GM18909 (cell line): ENCODE measurements around the gene NCAPH2.

Experiments
- ATAC-seq: cut with Tn5 transposase; IDR thresholded peaks from one replicate; pipeline ENCODE4 v1.9.1; 2021; ENCODE audit warnings: mild to moderate bottlenecking; ENCODE audit not compliant: unreplicated experiment, poor library complexity

The NCAPH2 gene

GRCh38 chr22:50473855-50474671 lies 34.0 kb upstream of the NCAPH2 start:
- no peak for ATAC-seq

- peak; percentile 74 for ATAC-seq
Measured at GRCh38 chr22:50474710-50475651, 33.0 kb upstream of the NCAPH2 start, which contains the start of gene SBF1. TSS of gene SBF1 (minus strand) at chr22:50475035. CDS start at chr22:50474840, 195 bp downstream.

- ATAC-seq = no peak
Measured at GRCh38 chr22:50475652-50476002, 32.4 kb upstream of the NCAPH2 start.

- ATAC-seq = no peak
Measured at GRCh38 chr22:50476868-50477267, 31.2 kb upstream of the NCAPH2 start.

GRCh38 chr22:50477923-50478322 lies 30.1 kb upstream of the NCAPH2 start:
- no peak for ATAC-seq

GRCh38 chr22:50479721-50480120 lies 28.3 kb upstream of the NCAPH2 start:
- ATAC-seq = no peak

- ATAC-seq = no peak
Measured at GRCh38 chr22:50481045-50481439, 27.0 kb upstream of the NCAPH2 start.

- ATAC-seq = no peak
Measured at GRCh38 chr22:50481440-50482106, 26.5 kb upstream of the NCAPH2 start, which contains the start of gene ADM2. TSS of gene ADM2 (plus strand) at chr22:50481543. CDS start at chr22:50481848, 305 bp downstream.

DNA sequence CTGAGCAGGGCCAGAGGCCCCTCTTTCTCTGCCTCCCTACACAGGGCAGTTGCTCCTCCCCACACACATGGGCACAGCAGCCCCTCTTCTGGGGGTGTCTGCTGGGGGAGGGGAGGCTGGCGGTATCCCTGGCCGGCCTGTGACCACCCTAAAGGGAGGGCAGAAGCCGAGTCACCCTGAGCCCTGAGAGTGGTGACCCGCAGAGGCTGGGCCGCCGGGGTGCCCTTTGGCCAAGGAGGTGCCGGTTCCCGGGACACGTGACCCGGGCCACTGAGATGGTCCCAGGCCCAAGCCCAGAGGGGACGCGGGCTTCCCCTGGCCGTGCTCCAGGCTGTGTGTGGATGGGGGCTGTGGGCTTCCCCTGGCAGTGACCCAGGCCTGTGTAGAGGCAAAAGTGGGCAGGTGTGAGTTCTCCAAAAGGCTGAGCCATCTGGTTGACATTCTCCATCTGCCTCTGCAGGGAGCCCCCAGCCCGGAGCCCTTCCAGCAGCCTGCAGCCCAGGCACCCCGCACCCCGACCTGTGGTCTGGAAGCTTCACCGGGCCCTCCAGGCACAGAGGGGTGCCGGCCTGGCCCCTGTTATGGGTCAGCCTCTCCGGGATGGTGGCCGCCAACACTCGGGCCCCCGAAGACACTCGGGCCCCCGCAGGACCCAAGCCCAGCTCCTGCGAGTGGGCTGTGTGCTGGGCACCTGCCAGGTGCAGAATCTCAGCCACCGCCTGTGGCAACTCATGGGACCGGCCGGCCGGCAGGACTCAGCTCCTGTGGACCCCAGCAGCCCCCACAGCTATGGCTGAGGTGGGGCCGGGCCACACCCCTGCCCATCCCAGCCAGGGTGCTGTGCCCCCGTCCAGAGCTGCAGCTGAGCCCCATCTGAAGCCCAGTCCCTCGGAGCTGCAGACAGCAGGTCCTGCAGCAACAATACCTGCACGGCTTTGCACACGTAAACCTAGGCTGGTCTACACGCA lies 25.6 kb upstream of the NCAPH2 start:
- no peak for ATAC-seq

DNA sequence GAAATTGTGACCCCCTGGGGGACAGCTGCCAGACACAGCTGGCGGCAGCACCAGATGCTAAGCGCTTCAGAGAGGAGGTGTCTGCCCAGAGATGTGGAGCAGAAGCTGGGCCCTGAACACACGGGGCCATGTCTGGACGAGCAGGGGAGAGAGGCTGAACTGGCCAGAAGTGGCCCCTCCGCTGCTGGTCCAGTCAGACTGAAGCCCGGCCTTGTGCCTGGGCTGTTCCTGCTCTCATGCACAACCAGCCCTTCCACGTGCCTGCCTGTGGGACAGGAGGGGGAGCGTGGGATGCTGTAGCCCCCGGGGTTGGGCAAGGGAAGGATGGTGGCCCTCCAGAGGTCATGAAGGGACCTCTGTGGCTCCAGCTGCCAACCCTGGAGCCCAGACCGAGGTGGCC lies 24.9 kb upstream of the NCAPH2 start:
- no peak for ATAC-seq

GRCh38 chr22:50483556-50483955 lies 24.5 kb upstream of the NCAPH2 start:
- ATAC-seq = no peak

GRCh38 chr22:50483977-50484853 lies 23.8 kb upstream of the NCAPH2 start:
- no peak for ATAC-seq

DNA sequence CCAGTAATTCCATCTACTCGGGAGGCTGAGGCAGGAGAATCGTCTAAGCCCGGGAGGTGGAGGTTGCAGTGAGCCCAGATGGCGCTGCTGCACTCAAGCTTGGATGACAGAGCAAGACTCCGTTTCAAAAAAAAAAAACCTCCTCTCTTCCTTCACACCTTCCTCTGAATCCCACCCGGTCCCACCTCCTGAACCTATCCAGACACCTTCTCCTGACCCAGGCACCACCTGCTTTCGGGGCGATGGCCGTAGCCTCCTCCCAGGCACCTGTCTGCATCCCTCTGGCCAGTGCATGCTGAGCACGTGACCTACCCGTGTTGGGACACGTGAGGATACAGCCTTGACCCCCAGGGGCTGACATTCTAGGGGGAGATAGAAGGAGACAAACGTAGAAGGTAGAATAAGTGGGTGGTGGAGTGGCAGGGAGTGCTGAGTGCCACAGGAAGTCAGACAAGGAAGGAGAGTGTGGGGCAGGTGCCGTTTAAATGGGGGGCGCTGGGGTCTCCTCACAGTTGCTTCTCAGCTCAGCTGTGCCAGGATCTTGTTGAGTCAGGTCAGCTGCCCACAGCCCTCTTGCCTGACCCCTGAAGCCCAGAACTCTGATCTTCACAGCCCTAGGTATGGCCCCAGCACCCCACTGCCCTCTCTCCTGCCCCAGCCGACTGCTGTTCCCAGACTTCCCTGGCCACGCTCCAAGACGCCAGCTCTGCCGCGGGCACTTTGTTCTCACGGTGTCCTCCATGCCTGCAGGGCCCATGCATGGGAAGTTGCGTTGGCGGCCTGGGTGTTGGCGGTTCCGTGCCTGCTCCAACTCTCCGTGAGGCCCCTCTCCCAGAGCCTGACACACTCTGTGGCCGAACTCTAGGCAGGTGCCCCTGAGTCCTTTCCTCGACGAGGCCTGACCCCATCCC lies 22.5 kb upstream of the NCAPH2 start:
- no peak for ATAC-seq

DNA sequence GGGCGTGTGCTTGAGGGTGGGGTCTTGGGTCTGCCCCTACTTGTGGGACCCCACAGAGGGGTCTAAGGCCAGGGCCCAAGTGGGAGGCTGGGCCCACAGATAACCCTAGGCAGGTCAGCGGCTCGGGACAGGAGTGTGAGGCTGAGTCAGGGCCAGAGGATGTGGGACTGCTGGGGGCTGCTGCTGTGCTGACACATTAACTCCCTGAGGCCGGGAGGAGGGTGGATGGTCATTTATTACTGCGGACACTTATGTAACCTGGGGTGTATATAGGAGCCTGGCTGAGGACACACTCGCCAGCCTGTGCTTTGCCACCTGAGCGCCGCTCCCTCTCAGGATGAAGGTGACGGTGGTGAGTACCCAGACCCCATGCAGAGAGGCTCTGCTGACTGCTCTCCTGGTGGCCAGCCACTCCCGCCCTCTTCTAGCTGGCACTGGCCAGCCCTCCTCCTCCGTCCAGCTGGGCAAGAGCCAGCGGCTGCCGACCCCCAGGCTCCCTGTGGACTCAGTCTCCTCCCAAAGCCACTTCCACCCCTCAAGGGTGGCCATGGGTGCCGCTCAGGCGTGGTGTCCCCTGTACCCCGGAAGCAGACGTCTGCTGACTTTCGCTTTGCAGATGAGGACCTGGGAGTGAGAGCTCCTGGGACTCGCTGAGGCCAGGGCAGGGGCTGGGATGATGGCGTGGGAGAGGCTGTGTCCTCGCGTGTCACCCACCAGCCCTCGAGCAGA lies 21.3 kb upstream of the NCAPH2 start, which contains the start of gene MIOX:
MIOX (plus strand) TSS at position 299 of the 729 bp plus-strand sequence; CDS start at position 338, 39 bp downstream.
- ATAC-seq = no peak

GRCh38 chr22:50487290-50488005 lies 20.6 kb upstream of the NCAPH2 start:
- ATAC-seq = no peak

GRCh38 chr22:50488006-50488677 lies 19.9 kb upstream of the NCAPH2 start:
- no peak for ATAC-seq
